HuH-7 (cell line): Measurements from ENCODE around the gene TXNL4B.
A peak's percentile ranks its signal among the peaks of the same experiment; 100 is the strongest.
"Not testable (repeated sequence)": the region's sequence is repeated elsewhere in the genome, so short reads cannot be mapped to it uniquely, and the experiment has no call there.

ENCODE experiments used
- DNase-seq: peaks from one replicate; pipeline ENCODE4 v3.0.0; 2011; ENCODE audit warnings: low spot score

Gene TXNL4B

GRCh38 chr16:72073560-72074230 lies 19.7 kb downstream of the TXNL4B start:
- no peak for DNase-seq

DNA sequence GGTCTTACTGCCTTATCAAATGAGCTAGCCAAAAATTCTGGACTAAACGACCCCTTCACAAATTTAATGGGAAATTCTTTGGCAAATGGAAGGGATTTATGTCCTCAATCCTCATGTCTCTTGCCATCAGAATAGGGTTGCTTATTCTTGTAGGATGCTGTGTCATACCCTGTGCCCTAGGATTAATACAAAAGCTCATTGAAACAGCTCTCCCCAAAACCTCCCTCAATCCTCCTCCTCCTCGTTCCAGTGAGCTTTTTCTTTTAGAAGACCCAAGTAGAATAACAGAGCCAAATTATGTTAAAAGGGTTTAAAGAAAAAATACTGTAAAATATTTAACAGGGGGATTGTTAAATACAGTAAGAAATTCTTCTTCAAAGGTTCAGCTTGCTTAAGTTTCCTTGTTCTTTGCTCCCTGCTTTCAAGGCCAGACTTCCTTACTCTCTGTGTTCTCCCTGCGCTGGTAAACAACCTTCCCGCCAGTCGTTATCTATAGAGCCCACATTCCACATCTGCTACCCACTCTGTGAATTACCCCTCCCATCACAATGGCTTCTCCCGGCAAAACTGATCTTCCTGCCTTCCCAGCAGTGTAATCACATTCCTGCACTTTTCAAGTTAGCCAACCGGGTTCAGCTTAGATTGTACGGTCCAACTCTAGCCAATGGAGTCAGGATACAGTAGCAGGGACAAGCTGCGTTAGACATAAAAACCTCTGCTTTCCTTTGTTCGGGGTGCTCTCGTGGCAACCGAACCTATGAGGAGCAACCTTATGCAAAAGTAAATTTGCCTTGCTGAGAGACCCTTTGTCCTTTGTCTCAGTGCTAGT lies 20.7 kb downstream of the TXNL4B start:
- no peak for DNase-seq

DNA sequence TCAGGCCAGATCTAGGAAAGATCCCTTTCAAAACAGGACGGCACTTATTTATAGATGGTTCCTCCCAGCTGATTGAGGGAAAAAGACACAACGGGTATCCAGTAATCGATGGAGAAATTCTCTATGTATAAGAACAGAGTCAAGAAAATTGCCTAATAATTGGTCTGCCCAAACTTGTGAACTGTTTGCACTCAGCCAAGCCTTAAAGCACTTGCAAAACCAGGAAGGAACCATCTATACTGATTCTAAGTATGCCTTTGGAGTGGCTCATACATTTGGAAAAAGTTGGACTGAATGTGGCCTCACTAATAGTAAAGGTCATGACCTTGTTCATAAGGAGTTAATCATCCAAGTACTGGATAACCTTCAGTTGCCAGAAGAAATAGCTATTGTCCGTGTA lies 24.5 kb downstream of the TXNL4B start:
- no peak for DNase-seq

DNA sequence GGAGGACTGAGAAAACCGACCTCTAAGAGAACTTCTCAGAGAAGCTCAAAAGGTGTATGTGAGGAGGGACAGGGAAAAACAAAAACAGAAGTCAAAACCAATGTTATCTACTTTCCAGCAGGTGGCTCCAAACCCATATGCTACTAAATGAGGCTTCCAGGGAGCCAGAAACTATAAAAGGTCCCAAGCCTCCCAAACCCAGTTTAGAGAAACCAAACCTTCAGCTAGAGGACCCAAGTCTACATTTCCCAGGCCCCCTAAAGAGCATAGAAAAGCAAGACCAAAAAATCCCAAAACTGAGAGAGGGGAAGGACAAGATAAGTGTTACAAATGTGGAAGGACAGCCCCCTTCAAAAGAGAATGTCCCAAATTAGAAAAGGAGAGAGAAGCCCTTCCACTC lies 26.7 kb downstream of the TXNL4B start:
- peak; percentile 35 for DNase-seq

DNA sequence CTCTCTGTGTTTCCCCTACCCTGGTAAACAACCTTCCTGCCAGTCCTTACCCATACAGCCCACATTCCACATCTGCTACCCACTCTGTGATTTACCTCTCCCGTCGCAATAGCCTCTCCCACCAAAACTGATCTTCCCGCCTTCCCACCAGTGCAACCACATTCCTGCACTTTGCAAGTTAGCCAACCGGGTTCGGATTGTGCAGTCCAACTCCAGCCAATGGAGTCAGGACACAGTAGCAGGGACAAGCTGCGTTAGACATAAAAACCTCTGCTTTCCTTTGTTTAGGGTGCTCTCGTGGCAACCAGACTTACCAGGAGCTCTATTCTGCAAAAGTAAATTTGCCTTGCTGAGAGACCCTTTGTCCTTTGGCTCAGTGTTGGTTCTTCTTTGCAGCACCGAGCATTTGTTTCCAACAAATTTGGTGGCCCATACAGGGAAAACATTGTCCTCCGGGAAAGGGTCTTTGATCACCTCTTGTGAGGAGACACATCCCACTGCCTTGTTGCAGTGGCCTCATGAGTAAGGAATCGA lies 29.0 kb downstream of the TXNL4B start:
- DNase-seq: no peak

- DNase-seq: no peak
These were observed 31.9 kb downstream of the TXNL4B start for GRCh38 chr16:72061564-72061963.

DNA sequence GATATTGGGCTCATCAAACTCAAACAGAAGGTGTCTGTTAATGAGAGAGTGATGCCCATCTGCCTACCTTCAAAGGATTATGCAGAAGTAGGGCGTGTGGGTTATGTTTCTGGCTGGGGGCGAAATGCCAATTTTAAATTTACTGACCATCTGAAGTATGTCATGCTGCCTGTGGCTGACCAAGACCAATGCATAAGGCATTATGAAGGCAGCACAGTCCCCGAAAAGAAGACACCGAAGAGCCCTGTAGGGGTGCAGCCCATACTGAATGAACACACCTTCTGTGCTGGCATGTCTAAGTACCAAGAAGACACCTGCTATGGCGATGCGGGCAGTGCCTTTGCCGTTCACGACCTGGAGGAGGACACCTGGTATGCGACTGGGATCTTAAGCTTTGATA lies 33.0 kb downstream of the TXNL4B start:
- no peak for DNase-seq

- not testable (repeated sequence) for DNase-seq
These were observed 34.4 kb downstream of the TXNL4B start for GRCh38 chr16:72059060-72059459.

DNA sequence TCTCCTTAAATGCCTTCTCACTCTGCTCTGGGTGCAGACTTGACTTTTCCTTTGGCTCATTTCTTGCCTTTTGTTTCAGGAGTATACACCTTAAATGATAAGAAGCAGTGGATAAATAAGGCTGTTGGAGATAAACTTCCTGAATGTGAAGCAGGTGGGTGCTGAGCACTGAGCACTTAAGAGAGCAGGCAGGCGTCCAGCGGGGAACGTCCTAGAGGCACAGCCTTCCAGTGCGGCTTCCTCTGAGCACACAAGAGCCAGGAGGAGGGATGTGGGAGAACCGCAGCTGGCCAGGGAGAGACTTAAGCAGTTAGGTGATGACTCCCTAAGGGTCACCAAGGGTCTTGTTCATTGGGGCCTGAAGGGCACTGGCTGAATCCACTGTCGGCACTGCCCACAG lies 36.1 kb downstream of the TXNL4B start:
- DNase-seq: not testable (repeated sequence)

DNA sequence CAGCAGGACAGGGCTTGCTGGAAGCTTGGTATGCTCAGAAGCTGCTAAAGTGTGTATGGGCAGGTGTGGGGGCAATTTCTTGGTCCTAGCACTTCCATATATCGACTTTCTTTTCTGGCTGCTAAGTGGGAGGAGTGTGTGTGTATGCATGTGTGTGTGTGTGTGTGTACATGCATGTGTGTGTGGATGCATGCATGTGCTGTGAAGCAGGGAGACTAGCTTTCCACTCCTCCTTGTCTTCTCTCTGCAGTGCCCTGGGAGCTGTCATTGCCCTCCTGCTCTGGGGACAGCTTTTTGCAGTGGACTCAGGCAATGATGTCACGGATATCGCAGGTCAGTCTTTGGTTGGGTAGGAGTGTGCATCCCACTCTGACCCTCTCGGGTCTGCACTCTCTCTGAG lies 37.5 kb downstream of the TXNL4B start:
- DNase-seq: no peak

- peak; percentile 28 for DNase-seq
These were observed 39.1 kb downstream of the TXNL4B start, which contains the start of gene HP for GRCh38 chr16:72054254-72054847. Gene HP, plus strand, starts transcription at chr16:72054505. Its CDS starts 148 bp downstream, at chr16:72054653.

GRCh38 chr16:72051818-72052217 lies 41.6 kb downstream of the TXNL4B start:
- DNase-seq: no peak

- no peak for DNase-seq
These were observed 42.5 kb downstream of the TXNL4B start for GRCh38 chr16:72050769-72051464.

DNA sequence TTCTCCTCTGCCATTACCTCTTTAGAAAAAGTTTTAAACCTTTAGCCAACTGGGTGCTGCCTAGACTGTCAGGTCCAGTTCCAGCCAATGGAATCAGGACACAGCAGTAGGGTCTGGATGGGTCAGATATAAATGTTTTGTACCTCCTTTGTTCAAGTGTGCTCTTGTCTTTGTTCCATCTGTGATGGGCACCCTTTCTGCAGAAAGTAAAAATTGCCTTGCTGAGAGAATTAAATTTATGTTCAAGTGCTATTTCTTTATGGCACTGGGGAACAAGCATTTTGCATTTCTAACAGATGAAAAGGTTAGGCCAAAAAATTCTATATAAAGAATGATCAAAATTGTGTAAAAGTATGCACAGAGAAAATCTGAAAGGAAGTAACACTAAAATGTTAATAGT lies 44.3 kb downstream of the TXNL4B start:
- DNase-seq: no peak

GRCh38 chr16:72044825-72045359 lies 48.5 kb downstream of the TXNL4B start:
- no peak for DNase-seq

- DNase-seq: no peak
These were observed 49.1 kb downstream of the TXNL4B start for GRCh38 chr16:72044296-72044695.

GRCh38 chr16:72043539-72043938 lies 49.9 kb downstream of the TXNL4B start:
- DNase-seq: no peak

GRCh38 chr16:72043058-72043457 lies 50.4 kb downstream of the TXNL4B start:
- no peak for DNase-seq

- DNase-seq: no peak
These were observed 51.2 kb downstream of the TXNL4B start for GRCh38 chr16:72042157-72042660.

DNA sequence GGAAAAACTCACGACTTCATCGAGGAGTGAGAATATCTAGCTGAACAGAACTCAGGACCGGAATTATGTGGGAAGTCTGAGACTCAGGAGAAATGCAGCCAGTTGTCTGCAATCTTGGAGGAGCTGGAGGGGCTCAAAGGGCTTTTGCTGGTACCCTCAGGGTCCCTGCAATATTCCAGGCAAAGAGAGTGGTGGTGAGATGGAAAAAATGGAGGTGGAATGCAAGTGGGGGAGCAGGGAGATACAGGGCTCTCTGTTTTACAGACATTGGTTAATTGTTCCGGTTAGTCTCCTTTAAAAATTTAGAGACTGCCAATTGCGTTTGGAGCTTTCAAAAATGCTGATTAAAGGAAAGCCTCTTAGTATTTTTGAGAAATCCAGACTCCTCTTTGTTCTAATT lies 57.3 kb downstream of the TXNL4B start:
- DNase-seq: no peak
